HG03139 (cell line): ENCODE results near the gene RMRP.

Experiments used
- ATAC-seq: cut with Tn5 transposase; IDR thresholded peaks from one replicate; pipeline ENCODE4 v1.9.1; 2021; ENCODE audit not compliant: unreplicated experiment

The RMRP gene

DNA sequence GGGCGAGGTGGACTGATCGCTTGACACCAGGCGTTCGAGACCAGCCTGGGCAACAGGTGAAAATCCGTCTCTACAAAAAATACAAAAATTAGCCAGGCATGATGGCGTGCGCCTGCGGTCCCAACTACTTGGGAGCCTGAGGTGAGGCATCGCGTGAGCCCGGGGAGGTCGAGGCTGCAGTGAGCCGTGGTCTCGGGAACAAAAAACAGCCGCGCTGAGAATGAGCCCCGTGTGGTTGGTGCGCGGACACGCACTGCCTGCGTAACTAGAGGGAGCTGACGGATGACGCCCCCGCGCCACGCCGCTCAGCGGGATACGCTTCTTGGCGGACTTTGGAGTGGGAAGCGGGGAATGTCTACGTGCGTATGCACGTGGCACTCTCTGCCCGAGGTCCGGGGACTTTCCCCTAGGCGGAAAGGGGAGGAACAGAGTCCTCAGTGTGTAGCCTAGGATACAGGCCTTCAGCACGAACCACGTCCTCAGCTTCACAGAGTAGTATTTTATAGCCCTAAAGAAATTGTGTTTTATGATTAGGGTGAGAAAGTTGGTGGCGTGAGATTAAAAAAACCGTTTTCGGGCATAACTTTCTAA is at the start of gene RMRP:
RMRP (minus strand) TSS at position 474 of the 591 bp plus-strand sequence.
- peak; percentile 78 for ATAC-seq

DNA sequence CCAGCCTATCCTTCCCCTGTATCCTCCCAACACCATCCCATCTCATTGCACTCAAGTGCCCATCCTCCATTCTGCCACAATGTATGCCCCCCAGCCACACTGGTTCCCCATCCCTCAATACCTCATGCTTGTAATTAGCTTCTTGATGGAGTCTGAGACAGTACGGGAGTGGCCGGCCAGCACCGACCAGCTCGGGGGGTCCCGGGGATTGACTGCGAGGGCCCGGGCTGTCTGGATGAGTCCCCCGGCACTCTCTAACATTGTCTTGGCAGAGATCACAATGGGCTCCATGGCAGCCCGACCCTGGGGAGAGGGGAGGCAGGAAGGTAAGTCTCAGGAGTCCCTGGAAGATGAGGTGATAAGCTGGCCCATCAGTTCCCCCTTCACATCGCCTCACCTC is 49.1 kb upstream of the RMRP start:
- no peak for ATAC-seq

DNA sequence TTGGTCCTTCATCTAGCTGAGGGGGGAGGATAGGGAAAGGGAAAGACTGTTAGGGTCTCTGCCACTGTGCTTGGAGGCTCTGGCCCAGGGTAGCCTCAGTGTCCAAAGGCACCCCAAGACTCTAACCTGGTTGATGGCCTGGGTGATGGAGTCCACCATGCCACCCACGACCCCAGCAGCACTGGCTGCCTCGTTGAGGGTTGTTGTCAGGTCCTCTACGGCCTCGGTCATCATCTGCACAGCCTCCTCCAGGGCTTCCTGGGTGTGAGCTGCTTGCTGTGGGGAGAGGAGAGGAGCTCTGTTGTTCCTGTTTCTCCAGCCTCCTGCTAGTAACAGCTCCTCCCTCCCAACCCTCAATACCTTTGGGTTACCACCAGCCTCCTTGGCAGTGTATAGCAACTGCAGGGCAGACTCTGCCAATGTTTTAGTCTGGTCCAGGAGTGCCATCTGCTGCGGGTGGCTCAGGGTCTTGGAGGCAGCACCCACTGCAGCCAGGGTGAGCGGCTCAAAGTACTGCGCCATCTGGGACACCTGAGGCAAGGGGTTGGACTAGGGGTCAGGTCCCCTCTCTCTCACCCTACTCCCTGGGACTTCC is 48.1 kb upstream of the RMRP start:
- no peak for ATAC-seq

DNA sequence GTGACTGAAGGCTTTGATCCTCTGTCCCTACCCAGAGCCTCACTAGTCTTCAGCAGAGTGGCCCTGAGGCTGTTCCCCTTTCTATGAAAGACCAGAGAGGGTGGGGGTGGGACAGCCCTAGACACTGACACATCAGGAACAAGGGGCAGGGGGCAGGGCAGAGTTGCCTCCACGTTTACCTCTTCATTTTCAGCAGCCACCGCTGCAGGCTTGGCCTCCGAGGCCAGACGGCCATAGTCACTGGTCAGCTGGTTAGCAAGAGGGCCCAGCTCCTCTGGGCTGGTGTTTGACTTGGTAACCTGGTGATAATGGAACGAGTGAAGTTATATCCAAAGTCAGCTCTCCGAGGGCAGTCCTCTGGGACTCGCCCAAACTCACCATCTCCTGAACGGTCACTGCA is 47.6 kb upstream of the RMRP start:
- no peak for ATAC-seq

DNA sequence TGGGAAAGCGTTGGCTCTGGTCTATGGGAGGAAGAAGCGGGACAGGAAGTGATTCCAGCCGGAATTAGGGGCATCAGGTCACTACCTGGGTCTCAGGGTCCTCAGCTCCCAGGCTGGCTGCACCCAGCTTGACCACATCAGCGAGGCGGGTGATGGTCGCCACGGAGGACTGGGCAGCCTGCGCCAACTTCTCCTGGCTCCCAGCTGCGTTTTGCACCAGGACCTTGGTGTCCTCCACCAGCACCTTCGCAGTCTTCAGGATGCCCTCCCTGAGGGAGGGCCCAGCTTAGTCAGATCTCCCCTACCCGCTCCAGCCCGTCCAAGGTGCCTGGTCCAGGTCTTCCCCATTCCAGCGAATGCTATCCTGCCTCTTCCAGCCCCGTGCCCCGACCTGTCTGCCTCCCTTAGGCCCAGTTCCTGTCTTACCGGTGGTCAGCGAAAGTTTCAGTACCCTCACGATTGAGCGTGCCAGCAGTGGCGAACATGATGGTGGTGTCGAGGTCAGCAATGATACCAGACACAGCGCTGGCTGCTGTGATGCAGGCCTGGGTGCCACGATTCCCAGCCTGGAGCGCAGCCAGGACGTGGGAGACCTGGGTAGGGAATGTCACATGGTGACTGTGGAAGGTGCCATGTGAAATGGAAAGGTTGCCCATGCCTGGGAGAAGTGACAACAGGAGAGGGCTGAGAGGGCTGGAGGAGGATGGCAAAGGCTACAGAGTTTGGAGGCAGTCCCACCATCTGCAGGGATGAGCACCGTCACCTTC is 46.3 kb upstream of the RMRP start:
- ATAC-seq, result no peak

DNA sequence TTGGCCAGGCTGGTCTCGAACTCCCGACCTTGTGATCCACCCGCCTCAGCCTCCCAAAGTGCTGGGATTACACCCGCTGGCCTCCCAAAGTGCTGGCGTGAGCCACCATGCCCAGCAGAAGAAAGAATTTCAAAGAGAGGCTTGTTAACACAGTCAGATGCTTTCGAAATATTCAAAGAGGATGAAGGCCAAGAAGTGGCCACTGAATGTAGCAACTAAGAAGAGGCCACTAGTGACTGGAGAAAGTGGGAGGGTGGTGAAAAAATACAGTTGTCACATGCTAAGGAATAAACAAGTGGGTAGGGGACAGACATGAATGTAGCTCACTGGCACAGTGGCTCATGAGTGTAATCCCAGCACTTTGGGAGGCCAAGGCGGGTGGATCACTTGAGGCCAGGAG is 44.9 kb upstream of the RMRP start:
- no peak for ATAC-seq

DNA sequence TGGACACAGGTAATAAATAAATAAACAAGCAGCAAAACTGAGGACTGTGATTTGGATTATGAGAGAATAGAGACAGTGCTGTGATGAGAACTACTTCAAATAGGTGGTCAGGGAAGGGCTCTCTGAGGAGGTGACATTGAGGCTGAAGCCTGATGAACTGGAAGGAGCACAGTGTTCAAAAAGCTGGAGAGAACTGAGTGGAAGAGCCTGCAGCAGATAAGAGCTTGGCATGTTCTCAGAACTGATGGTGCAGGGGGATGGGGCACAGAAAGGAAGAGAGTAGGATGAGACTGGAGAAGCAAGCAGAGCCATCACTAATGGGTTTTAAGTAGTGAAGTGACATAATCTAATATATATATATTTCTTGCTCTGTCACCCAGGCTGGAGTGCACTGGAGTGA is 43.1 kb upstream of the RMRP start:
- ATAC-seq, result no peak

DNA sequence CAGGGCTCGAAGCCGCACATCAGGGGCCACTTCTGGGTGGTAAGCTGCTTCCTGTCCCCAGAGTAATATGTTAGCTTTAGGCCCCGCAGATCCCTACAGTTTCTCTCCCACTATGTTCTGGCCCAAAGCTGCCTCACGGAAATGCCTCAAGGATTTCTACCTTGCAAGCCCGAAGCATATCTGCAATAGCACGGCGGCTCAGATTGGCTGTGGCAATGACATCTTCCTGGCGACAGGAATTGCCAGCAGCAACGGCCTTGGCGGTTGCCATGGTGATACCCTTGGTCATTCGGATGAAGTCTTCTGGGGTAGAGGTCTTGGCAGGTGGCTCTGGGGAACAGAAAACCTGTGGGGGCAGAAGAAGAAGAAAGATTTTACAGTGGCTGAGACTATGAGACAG is 42.2 kb upstream of the RMRP start:
- no peak for ATAC-seq

DNA sequence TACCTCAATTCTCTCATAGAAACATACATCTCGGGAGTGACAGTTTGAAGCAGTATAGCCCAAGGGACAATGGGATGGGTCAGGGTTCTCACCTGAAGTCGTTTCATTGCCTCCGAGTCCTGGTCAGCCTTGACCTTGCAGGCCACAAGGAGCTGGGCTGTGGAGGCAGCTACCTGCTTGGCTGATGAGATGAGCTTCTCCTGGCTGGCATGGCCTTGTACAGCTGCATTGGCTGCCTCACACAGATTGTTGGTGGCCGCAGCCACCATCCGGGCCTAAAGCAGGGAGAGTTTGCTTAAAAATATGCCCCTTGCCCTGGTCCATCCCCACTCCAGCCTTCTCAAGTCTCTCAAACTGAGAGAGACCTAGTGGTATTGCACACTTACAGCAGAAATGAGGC is 40.4 kb upstream of the RMRP start:
- ATAC-seq, result no peak

DNA sequence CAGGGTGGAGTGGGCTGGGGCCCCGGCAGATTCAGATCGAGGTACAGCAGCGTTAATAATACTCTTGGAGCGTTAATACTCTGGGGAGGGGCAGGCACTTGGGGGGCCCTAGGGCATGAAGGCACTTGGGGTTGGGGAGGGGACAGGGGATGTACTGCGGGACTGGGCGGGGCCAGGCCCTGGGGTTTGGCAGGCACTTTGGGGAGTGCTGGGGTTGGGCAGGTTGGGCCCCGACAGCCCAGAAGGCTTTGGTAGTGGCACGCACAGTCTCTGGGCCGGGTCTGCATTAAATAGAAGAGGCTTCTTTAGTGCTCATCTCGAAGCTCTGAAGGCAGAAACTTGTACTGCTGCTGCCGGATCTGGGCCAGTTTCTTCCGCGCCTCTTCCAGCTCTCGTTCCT is 39.7 kb upstream of the RMRP start:
- no peak for ATAC-seq

DNA sequence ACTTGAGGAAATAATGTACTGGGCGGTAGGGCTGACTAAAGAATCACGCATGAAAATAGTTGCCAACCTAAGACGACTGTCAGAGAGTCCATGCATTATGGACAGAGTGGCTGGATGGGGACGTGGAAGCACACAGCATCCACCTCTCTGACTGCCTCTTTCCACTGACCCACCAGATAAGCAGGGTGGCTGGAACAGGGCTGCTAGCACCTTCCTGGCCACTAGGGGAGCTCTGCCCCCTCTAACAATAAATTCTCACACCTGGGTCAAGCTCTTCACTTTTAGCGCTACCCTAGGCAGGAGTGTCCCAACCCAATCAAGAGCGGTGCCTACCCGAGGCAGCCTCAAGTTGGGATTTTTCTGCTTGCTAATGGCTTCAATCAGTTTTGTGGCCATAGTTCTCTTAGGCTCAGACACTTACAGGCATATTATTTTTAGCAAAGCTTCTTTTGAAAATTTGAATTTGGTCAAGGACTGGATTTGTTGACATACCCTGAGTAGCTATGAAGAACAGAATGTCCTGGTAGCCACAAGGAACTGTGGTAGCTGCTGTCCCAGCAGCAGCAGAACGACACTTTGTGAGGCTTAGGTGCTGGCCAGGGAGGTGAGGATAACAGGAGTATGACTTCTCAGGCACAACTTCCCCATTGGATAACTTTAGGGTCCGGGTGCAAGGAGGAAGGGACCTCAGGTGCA is 38.8 kb upstream of the RMRP start:
- ATAC-seq, result peak; percentile 48

DNA sequence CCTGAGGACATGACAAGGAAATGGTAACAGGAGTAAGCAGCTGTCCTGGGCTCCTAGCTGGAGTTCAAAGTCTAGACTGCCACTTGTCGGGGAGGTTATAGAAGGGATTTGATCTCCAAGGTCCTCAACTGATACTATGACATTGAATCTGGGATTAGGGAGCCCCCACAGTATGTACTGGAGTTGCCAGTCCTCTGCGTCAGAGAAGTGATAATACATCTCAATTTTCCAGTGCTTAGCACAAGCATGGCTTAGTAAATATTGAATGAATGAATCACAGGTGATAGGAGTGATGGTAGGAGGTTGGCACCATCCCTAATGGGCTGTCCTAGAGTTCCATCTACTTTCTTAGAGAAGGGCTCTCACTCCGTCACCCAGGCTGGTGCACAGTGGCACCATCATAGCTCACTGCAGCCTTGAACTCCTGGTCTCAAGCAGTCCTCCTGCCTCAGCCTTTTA is 38.2 kb upstream of the RMRP start:
- no peak for ATAC-seq

DNA sequence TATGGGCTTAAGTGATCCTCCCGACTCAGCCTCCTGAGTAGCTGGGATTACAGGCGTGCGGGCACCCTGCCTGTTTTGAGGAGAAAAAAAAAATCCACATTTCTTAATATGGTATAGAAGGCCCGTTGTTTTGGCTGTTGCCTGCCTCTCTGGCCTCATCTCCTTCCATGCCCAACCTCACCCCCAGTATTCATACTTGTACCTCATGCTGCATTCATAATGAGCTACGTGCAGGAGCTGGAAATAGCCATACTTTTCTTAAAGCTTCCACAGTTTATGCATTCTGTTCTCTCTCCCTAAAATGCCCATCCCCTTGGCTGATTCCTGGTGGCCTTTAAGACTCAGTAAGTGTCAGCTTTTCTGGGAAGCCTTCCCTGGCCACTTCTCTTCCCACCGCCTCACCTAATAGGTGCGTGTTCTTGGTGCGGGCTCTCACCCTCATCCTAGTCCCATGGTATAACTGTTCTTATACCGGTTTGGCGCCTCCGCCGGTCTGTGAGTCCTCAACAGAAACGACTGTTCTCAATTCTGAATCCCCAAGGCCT is 34.0 kb upstream of the RMRP start:
- no peak for ATAC-seq

DNA sequence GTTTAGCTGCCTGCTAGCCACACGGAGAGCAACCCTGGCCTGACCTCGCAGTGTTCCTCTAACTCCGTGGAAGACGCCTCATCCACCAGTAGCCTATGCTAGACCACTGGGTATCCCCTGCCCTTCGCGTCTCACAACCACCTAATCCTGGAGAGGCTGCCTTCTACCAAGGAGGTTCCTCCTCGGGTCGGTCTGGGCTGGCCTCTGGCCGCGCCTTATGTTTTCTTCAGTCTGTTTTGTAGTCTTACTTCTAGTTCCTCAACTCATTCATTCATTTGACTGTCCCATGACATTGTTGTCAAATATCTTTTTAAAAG is 33.5 kb upstream of the RMRP start:
- no peak for ATAC-seq

DNA sequence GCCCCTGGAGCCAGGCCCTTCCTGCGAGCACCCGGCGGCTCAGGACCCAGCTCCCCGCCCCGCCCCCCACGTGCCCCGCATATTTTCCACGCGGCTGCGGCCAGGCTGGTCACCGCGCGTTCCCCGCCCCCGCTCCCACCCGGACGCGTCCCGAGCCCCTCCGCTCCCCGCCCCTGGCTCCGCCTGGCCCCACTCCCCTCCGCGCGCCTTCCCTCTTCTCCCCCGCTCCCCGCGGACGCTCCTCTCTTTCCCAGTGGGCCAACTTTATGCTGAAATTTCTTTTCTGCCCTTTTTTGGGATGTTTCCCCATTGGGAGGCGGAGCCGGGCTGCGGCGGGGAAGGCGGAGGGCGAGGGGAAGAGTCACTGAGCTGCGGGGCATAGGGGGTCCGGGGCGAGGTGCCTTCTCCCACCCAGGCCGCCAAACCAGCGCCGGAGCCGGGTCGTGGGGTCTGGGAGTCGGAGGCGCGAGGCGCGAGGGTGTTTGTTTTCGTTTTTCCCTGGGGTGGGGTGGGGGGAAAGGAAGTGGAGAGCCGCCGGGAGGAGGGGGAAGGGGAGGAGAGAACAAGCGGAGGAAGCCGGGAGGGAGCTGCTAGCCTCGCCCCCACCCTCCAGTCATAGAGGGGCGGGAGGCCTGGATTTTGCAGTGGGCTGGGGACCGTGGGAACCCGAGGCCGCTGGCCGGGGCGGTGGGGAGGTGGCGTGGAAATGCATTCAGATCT is 33.0 kb upstream of the RMRP start:
- no peak for ATAC-seq

DNA sequence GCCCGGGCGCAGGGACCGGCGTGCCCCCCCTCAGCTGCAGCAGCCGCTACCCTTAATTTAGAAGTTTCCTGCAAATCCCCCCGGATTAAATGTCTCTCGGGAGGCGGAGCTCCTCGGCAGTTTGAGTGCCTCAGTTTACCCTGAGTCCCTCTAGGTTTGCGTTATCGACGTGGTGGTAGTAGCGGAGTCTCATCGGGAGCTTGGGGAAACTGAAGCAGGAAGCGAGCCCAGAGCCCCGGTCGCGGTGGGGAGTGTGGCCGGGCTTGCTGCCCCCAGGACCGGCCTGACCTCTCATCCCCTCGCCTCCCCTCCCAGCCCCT is 32.4 kb upstream of the RMRP start:
- no peak for ATAC-seq

DNA sequence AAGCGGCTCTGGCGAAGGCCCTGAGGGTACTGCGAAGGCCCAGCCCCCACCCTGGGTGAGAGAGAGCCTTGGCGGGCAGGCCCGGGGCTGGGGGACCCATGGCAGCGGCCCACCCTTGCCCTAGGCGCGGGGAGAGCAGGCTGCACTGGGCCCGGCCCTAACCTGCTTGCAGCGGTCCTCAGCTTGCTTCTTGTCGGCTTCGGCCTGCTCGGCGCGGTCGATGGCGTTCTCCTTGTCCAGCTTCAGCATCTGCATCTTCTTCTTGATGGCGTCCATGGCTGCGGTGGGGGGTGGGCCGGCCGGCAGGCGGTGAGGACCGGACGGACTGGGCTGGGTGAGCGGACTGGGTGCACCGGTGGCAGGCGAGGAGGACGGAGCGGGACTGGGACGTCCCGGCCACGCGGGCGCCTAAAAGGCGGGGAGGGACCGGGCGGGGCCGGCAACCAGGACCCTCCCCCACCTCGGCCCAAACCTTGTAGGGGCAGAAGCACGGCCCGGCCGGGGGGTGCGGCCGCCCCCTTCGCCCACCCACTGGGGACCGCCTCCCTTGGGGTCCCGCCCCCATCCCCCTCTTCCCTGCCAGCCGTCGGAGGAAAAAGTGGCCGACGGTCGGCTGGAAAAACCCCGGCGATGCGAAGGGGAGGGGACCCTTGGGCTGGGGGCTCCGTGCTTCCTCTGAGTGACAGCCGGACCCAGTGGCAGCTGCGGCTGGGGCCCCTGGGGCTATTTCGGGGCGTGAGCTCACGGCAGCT is 31.9 kb upstream of the RMRP start, which contains the start of gene TPM2:
TPM2 (minus strand) TSS at position 384 of the 752 bp plus-strand sequence; CDS start at position 276, 108 bp downstream.
- no peak for ATAC-seq

DNA sequence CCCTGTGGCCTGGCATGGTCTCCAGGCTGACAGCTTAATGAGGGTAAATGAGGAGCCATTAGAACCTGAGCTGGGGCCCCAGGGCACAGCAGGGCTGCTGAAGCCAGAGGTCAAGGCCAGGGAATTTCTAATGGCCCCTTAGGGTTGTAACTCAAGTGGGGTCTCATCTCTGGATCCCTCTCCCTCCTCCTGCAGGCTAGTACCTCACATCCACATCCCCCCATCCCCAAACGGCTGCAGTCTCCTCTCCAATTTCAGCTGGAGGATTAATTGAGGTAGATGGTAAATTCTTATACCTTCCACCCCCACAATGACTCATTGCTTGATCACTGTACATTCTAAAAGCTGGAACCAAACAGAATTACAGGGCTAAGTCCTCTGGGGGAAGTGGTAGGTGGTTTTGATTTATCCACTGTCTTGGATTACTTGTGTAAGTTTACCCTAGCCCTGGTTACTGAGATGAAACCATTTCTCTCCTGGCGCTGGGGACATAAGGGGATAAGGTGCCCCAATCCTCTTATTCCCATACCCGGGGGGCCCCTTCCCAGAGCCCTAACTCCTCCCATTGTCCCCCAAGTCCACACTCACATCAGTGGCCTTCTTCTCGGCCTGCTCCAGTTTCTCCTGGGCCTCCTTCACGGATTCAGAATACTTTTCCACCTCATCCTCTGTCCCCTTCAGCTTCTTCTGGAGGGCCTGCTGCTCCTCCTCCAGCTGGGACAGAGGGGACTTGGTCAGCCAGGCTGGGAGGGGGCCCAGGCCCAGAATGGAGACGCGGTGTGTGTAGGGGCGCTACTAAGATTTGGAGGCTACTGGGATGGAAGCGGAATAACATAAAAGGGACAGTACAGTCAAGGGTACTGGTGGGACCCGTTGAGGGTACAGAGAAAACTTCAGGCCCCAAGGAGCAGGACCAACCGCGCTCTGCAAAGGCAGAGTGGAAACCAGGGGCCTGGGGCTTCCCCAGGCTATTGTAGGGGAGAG is 31.0 kb upstream of the RMRP start:
- ATAC-seq, result no peak

DNA sequence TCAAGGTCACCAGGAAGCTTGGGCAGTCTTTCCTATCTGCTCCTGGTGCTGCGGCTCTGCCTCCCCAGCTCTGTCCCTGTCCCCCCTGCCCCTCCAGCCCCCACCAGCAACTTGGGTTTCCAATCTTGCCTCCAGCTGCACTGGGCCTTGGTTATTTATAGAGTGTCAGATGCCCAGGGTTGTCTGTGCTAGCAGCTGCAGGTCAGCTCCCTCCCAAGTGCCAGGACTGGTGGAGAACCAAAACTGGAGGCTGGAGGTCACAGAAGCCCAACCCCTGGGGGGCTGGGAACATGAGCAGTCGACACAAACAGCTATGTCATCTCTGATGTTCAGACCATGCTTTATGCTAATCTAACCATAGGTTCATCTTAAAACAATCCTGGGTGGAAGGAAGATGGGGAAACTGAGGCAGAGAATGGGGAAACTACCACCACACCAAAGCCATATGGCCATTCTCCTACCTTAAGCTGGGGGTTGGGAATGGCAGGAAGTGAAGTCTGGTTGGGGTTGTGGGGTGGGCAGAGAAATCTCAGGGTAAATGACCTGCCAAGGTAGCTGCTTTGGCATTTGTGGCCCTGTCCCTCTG is 30.2 kb upstream of the RMRP start:
- ATAC-seq, result no peak
